PC-9 (cell line): Measurements from ENCODE around the gene PIRT.

Source experiments
- CTCF ChIP-seq: fragments of 200-600 bp; sonication (generic); conservative IDR thresholded peaks from 2 replicates; pipeline ENCODE4 v1.6.1; 2017; ENCODE audit warnings: mixed run types, antibody characterized with exemption, mild to moderate bottlenecking, moderate library complexity
- EZH2 ChIP-seq: fragments of 200-600 bp; sonication (generic); IDR thresholded peaks from 2 replicates; pipeline ENCODE4 v1.8.0; 2017; ENCODE audit warnings: antibody characterized with exemption, low read depth

- TF ChIP-seq CTCF (no peak), EZH2 (no peak)
Measured at GRCh38 chr17:10870336-10871050, 32.6 kb upstream of the PIRT start.
